GM12872 (cell line): ENCODE results near the gene SMG1.

Experiments used
- CTCF ChIP-seq: IDR thresholded peaks from 3 replicates; pipeline ENCODE4 v1.5.1; 2011; ENCODE audit warnings: low read depth, mild to moderate bottlenecking, low read length, moderate library complexity; ENCODE audit not compliant: insufficient read depth

SMG1 gene

GRCh38 chr16:18941471-18941870 lies 15.3 kb upstream of the SMG1 start:
- TF ChIP-seq CTCF: no peak

GRCh38 chr16:18938986-18939385 lies 12.8 kb upstream of the SMG1 start:
- TF ChIP-seq CTCF: no peak

GRCh38 chr16:18937390-18937789 lies 11.2 kb upstream of the SMG1 start:
- no peak for TF ChIP-seq CTCF

GRCh38 chr16:18936727-18937340 lies 10.6 kb upstream of the SMG1 start:
- no peak for TF ChIP-seq CTCF

- TF ChIP-seq CTCF: no peak
Observed at GRCh38 chr16:18933501-18933900, 7.3 kb upstream of the SMG1 start.

- TF ChIP-seq CTCF: no peak
Observed at GRCh38 chr16:18932243-18932987, 6.2 kb upstream of the SMG1 start.

- no peak for TF ChIP-seq CTCF
Observed at GRCh38 chr16:18931756-18932155, 5.5 kb upstream of the SMG1 start.
